ENCODE results near the gene USP21. TPM values are rescaled to one million over a fixed set of nuclear protein-coding genes. Genes with fewer than 3 reads are reported as not detected.

USP21 gene
- total RNA-seq, 1 experiment from 2014 or later: 38.2 TPM

DNA sequence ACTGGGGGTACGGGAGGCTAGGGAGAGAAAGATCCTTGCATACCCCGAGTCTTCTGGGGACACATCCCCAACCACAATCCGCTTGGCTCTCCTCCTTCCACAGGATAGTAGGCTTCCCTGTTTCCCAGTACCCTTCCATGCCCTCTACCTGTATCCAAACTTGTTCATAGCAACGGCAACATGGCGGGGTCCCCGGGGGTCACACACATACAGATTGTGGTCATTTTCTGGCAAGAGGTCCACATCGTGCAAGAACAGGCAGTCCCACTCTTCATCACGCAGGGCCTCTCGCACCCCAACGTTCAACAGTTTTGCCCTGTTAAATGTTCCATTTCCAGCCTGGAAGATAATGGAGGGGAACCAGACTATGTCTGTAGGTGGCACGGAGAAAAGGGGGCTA is 14.4 kb downstream of the USP21 start:
- Histone ChIP-seq H3K36me3 (ENCODE audit: control insufficient read depth, insufficient read depth, low read length) (peaks cover 6% of the 10 kb centered on the region), H3K4me3 (ENCODE audit: low read depth, low read length) (no peak overlapping the region), H3K4me1 (peaks cover 4% of the 10 kb centered on the region), H3K9me3 (no peaks in the 10 kb centered on the region), H3K27me3 (replicated peaks; ENCODE audit: control insufficient read depth, insufficient read depth, low read length) (no peaks in the 10 kb centered on the region)
- no peak for DNase-seq
- no TSS peak for BruUV-seq (replicated peaks)
- Mint-ChIP-seq H3K9me3 (ENCODE audit: unreplicated experiment) (no peaks in the 10 kb centered on the region), H3K36me3 (ENCODE audit: insufficient read depth, unreplicated experiment) (peaks cover 52% of the 10 kb centered on the region), H3K4me1 (ENCODE audit: low read depth, unreplicated experiment) (peaks cover 14% of the 10 kb centered on the region), H3K27ac (ENCODE audit: unreplicated experiment) (no peak overlapping the region), H3K4me3 (ENCODE audit: unreplicated experiment) (no peak overlapping the region), H3K27me3 (ENCODE audit: insufficient read depth, unreplicated experiment) (no peaks in the 10 kb centered on the region)
- POLR2A ChIA-PET: no interaction called here
- intact Hi-C loops (cut with micrococcal nuclease; ENCODE audit: unreplicated experiment): no loop called here
- CTCF ChIA-PET: no interaction called here
- no peak for TF ChIP-seq CTCF (IDR thresholded peaks at IDR 0.05; ENCODE audit: insufficient read depth in 1 of 2, low read depth in 1 of 2, low read length in 1 of 2, severe bottlenecking in 1 of 2, unreplicated experiment in 1 of 2)

DNA sequence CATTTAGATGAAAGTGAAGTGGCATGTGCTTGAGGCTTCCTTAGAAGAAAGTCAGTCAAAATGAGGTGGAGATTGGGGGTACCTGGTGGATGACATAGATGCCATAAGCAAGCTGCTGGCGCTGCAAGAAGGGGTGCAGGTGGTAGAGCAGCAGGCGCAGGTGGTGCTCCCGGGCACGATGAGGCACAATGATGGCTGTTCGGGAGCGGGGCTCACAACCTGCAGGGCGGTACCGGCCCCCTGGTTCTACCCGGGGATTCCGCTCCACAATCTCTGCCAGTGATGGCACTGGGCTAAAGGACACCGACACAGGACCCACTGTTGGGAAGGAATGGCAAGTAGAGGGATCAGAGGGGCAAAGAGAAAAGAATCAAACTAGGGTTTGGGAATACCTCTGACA is 15.6 kb downstream of the USP21 start:
- Mint-ChIP-seq H3K27ac (ENCODE audit: unreplicated experiment) (no peak overlapping the region), H3K4me1 (ENCODE audit: low read depth, unreplicated experiment) (peaks cover 14% of the 10 kb centered on the region), H3K4me3 (ENCODE audit: unreplicated experiment) (no peak overlapping the region), H3K36me3 (ENCODE audit: insufficient read depth, unreplicated experiment) (peaks cover 47% of the 10 kb centered on the region), H3K9me3 (ENCODE audit: unreplicated experiment) (no peaks in the 10 kb centered on the region), H3K27me3 (ENCODE audit: insufficient read depth, unreplicated experiment) (no peaks in the 10 kb centered on the region)
- Histone ChIP-seq H3K36me3 (ENCODE audit: control insufficient read depth, insufficient read depth, low read length) (peaks cover 6% of the 10 kb centered on the region), H3K4me1 (peaks cover 4% of the 10 kb centered on the region), H3K9me3 (no peaks in the 10 kb centered on the region), H3K27me3 (replicated peaks; ENCODE audit: control insufficient read depth, insufficient read depth, low read length) (no peaks in the 10 kb centered on the region), H3K4me3 (ENCODE audit: low read depth, low read length) (no peak overlapping the region)
- ChIA-PET CTCF (no interaction called here), POLR2A (no interaction called here)
- TF ChIP-seq CTCF (IDR thresholded peaks at IDR 0.05; ENCODE audit: insufficient read depth in 1 of 2, low read depth in 1 of 2, low read length in 1 of 2, severe bottlenecking in 1 of 2, unreplicated experiment in 1 of 2): no peak
- no TSS peak for BruUV-seq (replicated peaks)
- no peak for DNase-seq
- intact Hi-C loops (cut with micrococcal nuclease; ENCODE audit: unreplicated experiment): loop anchor here (5.0 kb wide), 1 partner anchor 58 kb away; the partner anchor contains the start of genes NIT1 and PFDN2

DNA sequence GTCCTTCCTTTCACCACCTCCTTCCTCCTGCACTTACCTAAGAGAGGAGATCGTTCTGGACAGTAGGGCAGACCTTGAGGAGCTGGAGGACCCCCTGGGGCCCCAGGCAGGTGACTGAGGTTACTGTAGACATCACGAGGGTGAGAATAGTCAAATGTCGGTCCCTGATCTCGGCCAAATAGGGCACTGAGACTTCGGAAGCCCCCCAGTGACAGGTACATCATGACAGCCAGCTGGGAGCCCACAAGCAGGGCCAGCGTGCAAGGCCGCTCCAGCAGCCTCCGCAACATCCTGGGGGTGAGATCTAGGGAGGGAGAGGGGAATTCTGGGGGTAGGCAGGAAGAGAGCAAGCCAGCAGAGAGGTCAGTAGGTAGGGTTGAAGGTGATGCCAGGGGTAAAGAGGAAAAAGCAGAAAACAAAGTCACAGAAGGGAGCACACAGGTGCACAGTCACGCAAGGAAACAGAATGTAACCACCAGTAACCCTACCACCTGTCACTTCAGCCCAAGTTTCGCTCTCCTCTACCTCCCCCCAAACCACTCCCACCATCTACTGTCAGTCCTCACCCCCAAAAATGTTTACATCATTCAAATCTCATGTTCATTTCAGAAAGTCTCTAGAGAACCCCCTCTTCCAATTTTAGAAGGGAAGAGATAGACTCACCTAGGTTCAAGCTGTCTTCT is 16.6 kb downstream of the USP21 start:
- no peak overlapping the region for H3K4me3 ChIP-seq (ENCODE audit: low read depth, low read length)

More for the DNA sequence above, 16.6 kb downstream of the USP21 start:
- DNase-seq: no peak
- POLR2A ChIA-PET: interaction anchor here (2.4 kb wide), 1 partner anchor 10 kb away, joined by 25 read pairs; the partner anchor contains the start of gene PPOX
- no peak for TF ChIP-seq CTCF (IDR thresholded peaks at IDR 0.05; ENCODE audit: insufficient read depth in 1 of 2, low read depth in 1 of 2, low read length in 1 of 2, severe bottlenecking in 1 of 2, unreplicated experiment in 1 of 2)
- H3K4me1 ChIP-seq: peaks cover 4% of the 10 kb centered on the region
- peak overlapping the region; percentile 96 for H3K27ac Mint-ChIP-seq (ENCODE audit: unreplicated experiment)
- no peaks in the 10 kb centered on the region for H3K9me3 ChIP-seq
- H3K4me3 Mint-ChIP-seq (ENCODE audit: unreplicated experiment): peak overlapping the region; percentile 85
- peaks cover 14% of the 10 kb centered on the region for H3K4me1 Mint-ChIP-seq (ENCODE audit: low read depth, unreplicated experiment)
- peaks cover 43% of the 10 kb centered on the region for H3K36me3 Mint-ChIP-seq (ENCODE audit: insufficient read depth, unreplicated experiment)
- H3K9me3 Mint-ChIP-seq (ENCODE audit: unreplicated experiment): no peaks in the 10 kb centered on the region
- peaks cover 6% of the 10 kb centered on the region for H3K36me3 ChIP-seq (ENCODE audit: control insufficient read depth, insufficient read depth, low read length)
- no peaks in the 10 kb centered on the region for H3K27me3 Mint-ChIP-seq (ENCODE audit: insufficient read depth, unreplicated experiment)
- BruUV-seq (replicated peaks): no TSS peak
- CTCF ChIA-PET: interaction anchor here (1.4 kb wide), 1 partner anchor 10 kb away, joined by 22 read pairs; the partner anchor contains the start of gene PPOX
- intact Hi-C loops (cut with micrococcal nuclease; ENCODE audit: unreplicated experiment): loop anchor here (5.0 kb wide), 1 partner anchor 59 kb away; the partner anchor contains the start of genes NIT1 and PFDN2
- no peaks in the 10 kb centered on the region for H3K27me3 ChIP-seq (replicated peaks; ENCODE audit: control insufficient read depth, insufficient read depth, low read length)
